Measurements from ENCODE around the gene METTL26. TPM values are rescaled to one million over a fixed set of nuclear protein-coding genes. Genes with fewer than 3 reads are reported as not detected.

Gene METTL26
- polyA plus RNA-seq, 2 donors = 73.2 to 94.3 TPM

GRCh38 chr16:591892-592517 is 44.1 kb downstream of the METTL26 start:
- Histone ChIP-seq H3K9me3 (ENCODE audit: control insufficient read depth in 2 of 2, insufficient read depth in 1 of 2, low read depth in 1 of 2, low read length in 1 of 2) (no peaks in the 10 kb centered on the region), H3K36me3 (ENCODE audit: control insufficient read depth in 2 of 2, insufficient read depth in 2 of 2, low read length in 1 of 2) (peaks cover 0 to 12% of the 10 kb centered on the region in 2 donors), H3K4me1 (ENCODE audit: control insufficient read depth in 2 of 2, insufficient read depth in 2 of 2, low read length in 1 of 2) (peaks cover 13 to 61% of the 10 kb centered on the region in 2 donors), H3K27me3 (ENCODE audit: control insufficient read depth in 1 of 2, insufficient read depth in 2 of 2, low read length in 2 of 2) (no peaks in the 10 kb centered on the region), H3K27ac (ENCODE audit: low read depth in 2 of 2, low read length in 1 of 2) (peak overlapping the region; percentile 91 to 95), H3K4me3 (ENCODE audit: low read depth in 1 of 2, low read length in 2 of 2) (peak overlapping the region; percentile 32 to 40)
- 53 to 62% methylated on average over 15 of the region's 15 CpGs for WGBS, 2 donors

GRCh38 chr16:591231-591630 is 44.9 kb downstream of the METTL26 start:
- Histone ChIP-seq H3K4me1 (ENCODE audit: control insufficient read depth in 2 of 2, insufficient read depth in 2 of 2, low read length in 1 of 2) (peaks cover 11 to 55% of the 10 kb centered on the region in 2 donors), H3K27me3 (ENCODE audit: control insufficient read depth in 1 of 2, insufficient read depth in 2 of 2, low read length in 2 of 2) (no peaks in the 10 kb centered on the region), H3K4me3 (ENCODE audit: low read depth in 1 of 2, low read length in 2 of 2) (peak overlapping the region; percentile 61 to 94), H3K27ac (ENCODE audit: low read depth in 2 of 2, low read length in 1 of 2) (peak overlapping the region; percentile 89), H3K9me3 (ENCODE audit: control insufficient read depth in 2 of 2, insufficient read depth in 1 of 2, low read depth in 1 of 2, low read length in 1 of 2) (no peaks in the 10 kb centered on the region), H3K36me3 (ENCODE audit: control insufficient read depth in 2 of 2, insufficient read depth in 2 of 2, low read length in 1 of 2) (peaks cover 0 to 4% of the 10 kb centered on the region in 2 donors)
- whole genome bisulfite sequencing, 2 donors = 64 to 67% methylated on average over 8 of the region's 8 CpGs

- Histone ChIP-seq H3K9me3 (ENCODE audit: control insufficient read depth in 2 of 2, insufficient read depth in 1 of 2, low read depth in 1 of 2, low read length in 1 of 2) (no peaks in the 10 kb centered on the region), H3K36me3 (ENCODE audit: control insufficient read depth in 2 of 2, insufficient read depth in 2 of 2, low read length in 1 of 2) (peaks cover 0 to 2% of the 10 kb centered on the region in 2 donors), H3K27ac (ENCODE audit: low read depth in 2 of 2, low read length in 1 of 2) (peak overlapping the region; percentile 89), H3K27me3 (ENCODE audit: control insufficient read depth in 1 of 2, insufficient read depth in 2 of 2, low read length in 2 of 2) (no peaks in the 10 kb centered on the region), H3K4me3 (ENCODE audit: low read depth in 1 of 2, low read length in 2 of 2) (peak overlapping the region; percentile 61 to 94), H3K4me1 (ENCODE audit: control insufficient read depth in 2 of 2, insufficient read depth in 2 of 2, low read length in 1 of 2) (peaks cover 9 to 51% of the 10 kb centered on the region in 2 donors)
- WGBS, 2 donors = 39 to 46% methylated on average over 10 of the region's 10 CpGs
Measured at GRCh38 chr16:590815-591200, 45.3 kb downstream of the METTL26 start.

GRCh38 chr16:590188-590814 is 45.8 kb downstream of the METTL26 start:
- Histone ChIP-seq H3K36me3 (ENCODE audit: control insufficient read depth in 2 of 2, insufficient read depth in 2 of 2, low read length in 1 of 2) (peaks cover 0 to 2% of the 10 kb centered on the region in 2 donors), H3K27ac (ENCODE audit: low read depth in 2 of 2, low read length in 1 of 2) (peak overlapping the region; percentile 89), H3K9me3 (ENCODE audit: control insufficient read depth in 2 of 2, insufficient read depth in 1 of 2, low read depth in 1 of 2, low read length in 1 of 2) (no peaks in the 10 kb centered on the region), H3K27me3 (ENCODE audit: control insufficient read depth in 1 of 2, insufficient read depth in 2 of 2, low read length in 2 of 2) (no peaks in the 10 kb centered on the region), H3K4me3 (ENCODE audit: low read depth in 1 of 2, low read length in 2 of 2) (peak overlapping the region; percentile 61 to 94), H3K4me1 (ENCODE audit: control insufficient read depth in 2 of 2, insufficient read depth in 2 of 2, low read length in 1 of 2) (peaks cover 8 to 49% of the 10 kb centered on the region in 2 donors)
- WGBS, 2 donors = 1% methylated on average over 57 to 71 of the region's 71 CpGs

GRCh38 chr16:589658-590187 is 46.4 kb downstream of the METTL26 start, which contains the start of gene RAB40C:
Gene RAB40C, plus strand, starts transcription at chr16:590066. Its CDS starts 226 bp downstream, at chr16:590292.
- Histone ChIP-seq H3K27ac (ENCODE audit: low read depth in 2 of 2, low read length in 1 of 2) (peak within 1 kb of the TSS; percentile 98 to 99), H3K27me3 (ENCODE audit: control insufficient read depth in 1 of 2, insufficient read depth in 2 of 2, low read length in 2 of 2) (no peaks in the 10 kb centered on the region), H3K4me1 (ENCODE audit: control insufficient read depth in 2 of 2, insufficient read depth in 2 of 2, low read length in 1 of 2) (peaks cover 5 to 44% of the 10 kb centered on the region in 2 donors), H3K9me3 (ENCODE audit: control insufficient read depth in 2 of 2, insufficient read depth in 1 of 2, low read depth in 1 of 2, low read length in 1 of 2) (no peaks in the 10 kb centered on the region), H3K4me3 (ENCODE audit: low read depth in 1 of 2, low read length in 2 of 2) (peak within 1 kb of the TSS; percentile 74 to 94), H3K36me3 (ENCODE audit: control insufficient read depth in 2 of 2, insufficient read depth in 2 of 2, low read length in 1 of 2) (no peaks in the 10 kb centered on the region)
- WGBS, 2 donors = 0 to 1% methylated on average over 34 to 67 of the region's 67 CpGs

GRCh38 chr16:588889-589657 is 47.0 kb downstream of the METTL26 start:
- Histone ChIP-seq H3K4me3 (ENCODE audit: low read depth in 1 of 2, low read length in 2 of 2) (peak overlapping the region; percentile 74 to 79), H3K4me1 (ENCODE audit: control insufficient read depth in 2 of 2, insufficient read depth in 2 of 2, low read length in 1 of 2) (peaks cover 5 to 38% of the 10 kb centered on the region in 2 donors), H3K36me3 (ENCODE audit: control insufficient read depth in 2 of 2, insufficient read depth in 2 of 2, low read length in 1 of 2) (no peaks in the 10 kb centered on the region), H3K9me3 (ENCODE audit: control insufficient read depth in 2 of 2, insufficient read depth in 1 of 2, low read depth in 1 of 2, low read length in 1 of 2) (no peaks in the 10 kb centered on the region), H3K27me3 (ENCODE audit: control insufficient read depth in 1 of 2, insufficient read depth in 2 of 2, low read length in 2 of 2) (no peaks in the 10 kb centered on the region), H3K27ac (ENCODE audit: low read depth in 2 of 2, low read length in 1 of 2) (peak overlapping the region; percentile 98 to 99)
- WGBS, 2 donors = 0 to 1% methylated on average over 95 to 107 of the region's 107 CpGs

- peaks cover 5 to 34% of the 10 kb centered on the region in 2 donors for H3K4me1 ChIP-seq (ENCODE audit: control insufficient read depth in 2 of 2, insufficient read depth in 2 of 2, low read length in 1 of 2)
- no peaks in the 10 kb centered on the region for H3K9me3 ChIP-seq (ENCODE audit: control insufficient read depth in 2 of 2, insufficient read depth in 1 of 2, low read depth in 1 of 2, low read length in 1 of 2)
- H3K36me3 ChIP-seq (ENCODE audit: control insufficient read depth in 2 of 2, insufficient read depth in 2 of 2, low read length in 1 of 2) = no peaks in the 10 kb centered on the region
- WGBS, 2 donors = 0 to 1% methylated on average over 21 of the region's 21 CpGs
- peak overlapping the region; percentile 74 to 79 for H3K4me3 ChIP-seq (ENCODE audit: low read depth in 1 of 2, low read length in 2 of 2)
- no peaks in the 10 kb centered on the region for H3K27me3 ChIP-seq (ENCODE audit: control insufficient read depth in 1 of 2, insufficient read depth in 2 of 2, low read length in 2 of 2)
- H3K27ac ChIP-seq (ENCODE audit: low read depth in 2 of 2, low read length in 1 of 2) = peak overlapping the region; percentile 98 to 99
Measured at GRCh38 chr16:588639-588888, 47.5 kb downstream of the METTL26 start.

GRCh38 chr16:586645-587590 is 49.2 kb downstream of the METTL26 start:
- Histone ChIP-seq H3K4me1 (ENCODE audit: control insufficient read depth in 2 of 2, insufficient read depth in 2 of 2, low read length in 1 of 2) (peaks cover 0 to 21% of the 10 kb centered on the region in 2 donors), H3K27ac (ENCODE audit: low read depth in 2 of 2, low read length in 1 of 2) (no peak overlapping the region), H3K4me3 (ENCODE audit: low read depth in 1 of 2, low read length in 2 of 2) (no peak overlapping the region), H3K27me3 (ENCODE audit: control insufficient read depth in 1 of 2, insufficient read depth in 2 of 2, low read length in 2 of 2) (no peaks in the 10 kb centered on the region), H3K36me3 (ENCODE audit: control insufficient read depth in 2 of 2, insufficient read depth in 2 of 2, low read length in 1 of 2) (no peaks in the 10 kb centered on the region), H3K9me3 (ENCODE audit: control insufficient read depth in 2 of 2, insufficient read depth in 1 of 2, low read depth in 1 of 2, low read length in 1 of 2) (no peaks in the 10 kb centered on the region)
- 61 to 71% methylated on average over 14 of the region's 14 CpGs for WGBS, 2 donors
